ENCODE measurements around the gene IFT81.
"Not testable (repeated sequence)": the region's sequence is repeated elsewhere in the genome, so short reads cannot be mapped to it uniquely, and the experiment has no call there.

Gene IFT81

DNA sequence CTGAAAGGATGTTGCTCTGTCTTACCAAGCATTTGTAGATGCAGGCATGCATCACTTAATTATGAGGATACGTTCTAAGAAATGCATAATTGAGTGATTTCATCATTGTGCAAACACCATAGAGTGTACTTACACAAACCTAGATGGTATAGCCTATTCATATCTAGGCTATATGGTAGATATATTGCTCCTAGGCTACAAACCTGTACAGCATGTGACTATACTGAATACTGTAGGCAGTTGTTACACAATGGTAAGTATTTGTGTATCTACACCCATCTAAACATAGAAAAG is 75.9 kb downstream of the IFT81 start:
- H3K9me3 Mint-ChIP-seq, result no peaks in the 10 kb centered on the region
- no peak for DNase-seq
- H3K4me3 Mint-ChIP-seq, result peak overlapping the region in 1 of 2 donors; percentile 10
- H3K4me1 Mint-ChIP-seq, result peaks cover 10% of the 10 kb centered on the region
- H3K27me3 Mint-ChIP-seq, result no peaks in the 10 kb centered on the region
- H3K27ac Mint-ChIP-seq, result peak overlapping the region in 1 of 2 donors; percentile 80
- peak; percentile 58 for ATAC-seq

DNA sequence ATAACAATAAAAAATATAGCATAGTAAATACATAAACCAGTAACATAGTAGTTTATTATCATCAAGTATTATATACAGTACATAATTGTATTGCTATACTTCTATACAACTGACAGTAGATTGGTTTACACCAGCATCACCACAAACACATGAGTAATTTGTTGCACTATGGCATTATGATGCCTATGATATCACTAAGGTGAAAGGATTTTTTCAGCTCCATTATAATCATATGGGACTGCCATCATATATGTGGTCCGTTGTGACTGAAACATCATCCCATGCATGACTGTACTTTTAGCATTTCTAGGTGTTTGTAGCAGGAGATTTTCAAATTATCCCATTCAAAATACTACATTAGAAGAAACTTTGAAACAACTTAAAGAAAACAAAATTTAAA is 77.8 kb downstream of the IFT81 start:
- DNase-seq (no peak), ATAC-seq (no peak)
- Mint-ChIP-seq H3K27me3 (no peaks in the 10 kb centered on the region), H3K4me3 (no peak overlapping the region), H3K4me1 (peaks cover 10% of the 10 kb centered on the region), H3K27ac (no peak overlapping the region), H3K9me3 (no peaks in the 10 kb centered on the region)

- Mint-ChIP-seq H3K4me3 (no peak overlapping the region), H3K4me1 (peaks cover 10% of the 10 kb centered on the region), H3K27me3 (no peaks in the 10 kb centered on the region), H3K9me3 (no peaks in the 10 kb centered on the region), H3K27ac (no peak overlapping the region)
- no peak for DNase-seq
- ATAC-seq, result no peak
Measured at GRCh38 chr12:110203546-110203945, 79.4 kb downstream of the IFT81 start.

DNA sequence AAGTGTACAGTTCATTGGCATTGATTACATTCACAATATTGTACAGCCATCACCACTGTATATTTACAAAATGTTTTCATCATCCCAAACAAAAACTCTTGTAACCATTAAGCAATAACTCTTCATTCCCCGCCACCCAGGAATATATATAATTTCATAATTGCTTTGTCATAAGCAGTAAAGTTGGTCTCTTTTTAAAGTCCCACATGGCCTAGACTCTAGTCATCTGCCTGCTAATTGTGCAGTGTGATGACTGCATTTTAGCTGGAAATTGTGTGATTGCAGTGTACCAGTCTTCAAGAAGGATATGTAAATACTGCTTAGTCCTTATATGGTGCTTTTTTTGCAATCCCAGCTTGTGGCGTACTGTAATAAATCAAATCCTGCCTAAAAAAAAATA is 81.8 kb downstream of the IFT81 start:
- no peaks in the 10 kb centered on the region for H3K9me3 Mint-ChIP-seq
- no peak overlapping the region for H3K4me3 Mint-ChIP-seq
- ATAC-seq (no peak), DNase-seq (no peak)
- H3K27ac Mint-ChIP-seq, result peak overlapping the region in 1 of 2 donors; percentile 13
- H3K4me1 Mint-ChIP-seq, result no peaks in the 10 kb centered on the region
- H3K27me3 Mint-ChIP-seq, result no peaks in the 10 kb centered on the region

DNA sequence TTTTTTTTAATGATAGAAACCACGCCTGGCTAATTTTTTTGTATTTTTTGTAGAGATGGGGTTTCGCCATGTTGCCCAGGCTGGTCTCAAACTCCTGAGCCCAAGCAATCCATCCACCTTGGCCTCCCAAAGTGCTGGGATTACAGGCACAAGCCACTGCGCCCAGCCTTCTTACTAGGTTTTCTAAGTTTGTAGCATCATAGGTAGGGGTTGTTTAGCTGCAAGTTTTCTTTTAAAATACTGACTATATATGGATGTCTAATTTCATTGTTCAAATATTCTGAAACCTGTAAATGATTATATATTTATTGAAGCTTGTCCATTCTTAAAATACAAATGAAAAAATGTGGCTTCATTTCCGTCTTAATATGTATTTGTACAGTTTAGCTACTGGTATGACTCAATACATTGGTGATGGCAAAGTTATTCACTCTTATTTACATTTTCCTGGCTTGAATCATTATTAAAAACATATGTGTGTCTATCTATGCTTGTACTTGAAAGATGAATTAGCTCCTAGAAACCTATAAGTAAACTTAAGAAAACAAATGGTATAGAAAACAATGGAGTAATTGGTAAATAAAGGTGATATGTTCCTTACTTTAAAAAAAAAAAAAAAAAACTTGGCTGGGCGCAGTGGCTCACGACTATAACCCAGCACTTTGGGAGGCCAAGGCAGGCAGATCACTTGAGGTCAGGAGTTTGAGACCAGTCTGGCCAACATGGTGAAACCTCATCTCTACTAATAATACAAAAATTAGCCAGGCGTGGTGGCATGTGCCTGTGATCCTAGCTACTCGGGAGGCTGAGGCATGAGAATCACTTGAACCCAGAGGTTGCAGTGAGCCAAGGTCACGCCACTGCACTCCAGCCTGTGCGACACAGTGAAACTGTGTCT is 87.7 kb downstream of the IFT81 start:
- H3K27ac Mint-ChIP-seq, H3K27me3 Mint-ChIP-seq, H3K9me3 Mint-ChIP-seq, H3K4me3 Mint-ChIP-seq, H3K4me1 Mint-ChIP-seq, DNase-seq, ATAC-seq: not testable (repeated sequence)

DNA sequence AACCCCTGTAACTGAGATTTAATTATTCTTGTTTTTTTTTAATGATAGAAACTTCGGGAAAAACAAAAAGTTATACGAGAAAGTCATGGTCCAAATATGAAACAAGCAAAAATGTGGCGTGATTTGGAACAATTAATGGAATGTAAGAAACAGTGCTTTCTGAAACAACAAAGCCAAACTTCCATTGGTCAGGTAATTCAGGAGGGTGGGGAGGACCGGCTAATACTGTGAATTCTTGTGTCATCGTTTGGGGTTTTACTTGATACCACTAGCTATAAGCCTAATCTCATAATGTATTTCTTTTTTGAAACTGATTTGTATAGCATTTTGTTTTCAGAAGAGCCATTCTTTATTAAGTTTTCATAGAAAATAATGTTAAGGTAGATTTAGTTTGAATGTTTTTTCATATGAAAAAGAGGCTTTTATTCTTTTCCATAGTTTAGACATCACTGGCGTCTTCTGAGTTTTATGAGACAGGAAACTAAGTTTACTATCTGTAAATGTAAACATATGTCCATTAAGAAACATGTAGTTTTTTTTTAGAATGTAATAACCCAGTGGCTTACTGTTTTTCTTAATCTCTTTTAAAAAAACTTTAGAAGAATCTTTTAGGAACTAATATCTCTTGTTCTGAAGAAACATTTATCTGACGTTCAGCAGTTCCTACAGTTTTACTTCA is 94.0 kb downstream of the IFT81 start:
- Mint-ChIP-seq H3K27ac (no peak overlapping the region), H3K4me3 (no peak overlapping the region), H3K9me3 (peaks cover 0 to 5% of the 10 kb centered on the region in 2 donors), H3K27me3 (no peaks in the 10 kb centered on the region), H3K4me1 (no peaks in the 10 kb centered on the region)
- ATAC-seq, result no peak
- DNase-seq, result no peak

GRCh38 chr12:110222027-110222426 is 97.9 kb downstream of the IFT81 start:
- Mint-ChIP-seq H3K9me3 (no peaks in the 10 kb centered on the region), H3K27me3 (no peaks in the 10 kb centered on the region)

GRCh38 chr12:110222433-110222832 is 98.3 kb downstream of the IFT81 start:
- ATAC-seq (no peak), DNase-seq (no peak)
- no peak overlapping the region for H3K27ac Mint-ChIP-seq
- H3K4me1 Mint-ChIP-seq, result no peaks in the 10 kb centered on the region
- no peaks in the 10 kb centered on the region for H3K27me3 Mint-ChIP-seq
- H3K4me3 Mint-ChIP-seq, result no peak overlapping the region
- H3K9me3 Mint-ChIP-seq, result no peaks in the 10 kb centered on the region

More at GRCh38 chr12:110222027-110222426, 97.9 kb downstream of the IFT81 start:
- Mint-ChIP-seq H3K4me1 (no peaks in the 10 kb centered on the region), H3K4me3 (no peak overlapping the region), H3K27ac (no peak overlapping the region)
- DNase-seq (no peak), ATAC-seq (no peak)

GRCh38 chr12:110223777-110224378 is 99.7 kb downstream of the IFT81 start:
- Mint-ChIP-seq H3K4me3 (no peak overlapping the region), H3K27me3 (no peaks in the 10 kb centered on the region), H3K27ac (no peak overlapping the region), H3K9me3 (no peaks in the 10 kb centered on the region), H3K4me1 (no peaks in the 10 kb centered on the region)
- no peak for ATAC-seq
- no peak for DNase-seq

DNA sequence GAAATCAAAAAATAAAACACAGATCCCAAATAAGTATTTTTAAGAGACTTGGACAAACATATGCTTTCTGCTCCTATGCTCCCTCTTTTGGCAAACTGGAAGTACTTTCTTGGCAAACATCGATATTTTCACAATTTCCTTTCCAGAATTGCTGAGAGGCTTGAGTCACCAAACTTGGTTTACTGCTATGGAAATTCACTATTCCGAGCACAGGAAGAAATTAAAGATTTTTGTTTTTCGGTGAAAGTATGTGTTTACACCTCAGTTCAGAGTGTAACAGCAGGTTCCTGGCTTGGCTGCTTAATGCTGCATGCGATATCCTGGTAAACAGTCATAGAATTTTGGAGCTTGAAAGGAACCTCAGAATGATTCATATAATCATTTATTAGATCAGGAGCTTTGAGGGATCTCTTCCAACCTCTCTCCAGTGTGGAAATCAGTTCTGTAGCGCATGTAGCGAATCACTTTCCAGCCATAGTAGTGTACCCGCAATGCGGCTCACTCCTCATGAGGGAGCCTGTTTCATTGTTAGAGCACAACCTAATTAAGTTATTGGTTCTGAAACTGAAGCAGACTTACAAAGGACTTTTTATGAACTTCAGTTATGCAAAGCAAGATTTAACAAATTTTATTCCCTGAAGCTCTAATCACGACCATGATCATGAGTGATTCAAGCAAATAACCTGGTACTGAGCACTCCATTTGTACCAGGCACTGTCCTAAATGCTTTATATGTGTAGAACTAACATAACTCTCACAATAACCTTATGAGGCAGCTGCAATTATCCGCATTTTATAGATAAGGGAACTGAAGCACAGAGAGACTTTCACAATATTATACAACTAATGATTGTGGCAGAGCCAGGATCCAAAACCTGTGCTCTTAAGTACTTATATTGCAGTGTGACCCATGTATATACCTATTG is 100.5 kb downstream of the IFT81 start:
- DNase-seq, result no peak
- no peak for ATAC-seq
- no peaks in the 10 kb centered on the region for H3K4me1 Mint-ChIP-seq
- H3K27me3 Mint-ChIP-seq, result no peaks in the 10 kb centered on the region
- no peaks in the 10 kb centered on the region for H3K9me3 Mint-ChIP-seq
- no peak overlapping the region for H3K4me3 Mint-ChIP-seq
- no peak overlapping the region for H3K27ac Mint-ChIP-seq

GRCh38 chr12:110227138-110227537 is 103.0 kb downstream of the IFT81 start:
- Mint-ChIP-seq H3K4me1 (no peaks in the 10 kb centered on the region), H3K4me3 (no peak overlapping the region), H3K27ac (no peak overlapping the region), H3K27me3 (no peaks in the 10 kb centered on the region), H3K9me3 (no peaks in the 10 kb centered on the region)
- ATAC-seq (no peak), DNase-seq (no peak)

GRCh38 chr12:110228348-110228747 is 104.2 kb downstream of the IFT81 start:
- H3K9me3 Mint-ChIP-seq, H3K4me1 Mint-ChIP-seq, H3K27me3 Mint-ChIP-seq, H3K27ac Mint-ChIP-seq, H3K4me3 Mint-ChIP-seq, DNase-seq, ATAC-seq: not testable (repeated sequence)

GRCh38 chr12:110228756-110229155 is 104.6 kb downstream of the IFT81 start:
- Mint-ChIP-seq H3K4me3 (no peak overlapping the region), H3K27me3 (no peaks in the 10 kb centered on the region), H3K27ac (no peak overlapping the region), H3K4me1 (no peaks in the 10 kb centered on the region), H3K9me3 (no peaks in the 10 kb centered on the region)
- DNase-seq, result no peak
- no peak for ATAC-seq

- Mint-ChIP-seq H3K9me3 (no peaks in the 10 kb centered on the region), H3K27me3 (no peaks in the 10 kb centered on the region), H3K4me3 (no peak overlapping the region), H3K4me1 (no peaks in the 10 kb centered on the region), H3K27ac (no peak overlapping the region)
- ATAC-seq (no peak), DNase-seq (no peak)
Measured at GRCh38 chr12:110229409-110229808, 105.3 kb downstream of the IFT81 start.

DNA sequence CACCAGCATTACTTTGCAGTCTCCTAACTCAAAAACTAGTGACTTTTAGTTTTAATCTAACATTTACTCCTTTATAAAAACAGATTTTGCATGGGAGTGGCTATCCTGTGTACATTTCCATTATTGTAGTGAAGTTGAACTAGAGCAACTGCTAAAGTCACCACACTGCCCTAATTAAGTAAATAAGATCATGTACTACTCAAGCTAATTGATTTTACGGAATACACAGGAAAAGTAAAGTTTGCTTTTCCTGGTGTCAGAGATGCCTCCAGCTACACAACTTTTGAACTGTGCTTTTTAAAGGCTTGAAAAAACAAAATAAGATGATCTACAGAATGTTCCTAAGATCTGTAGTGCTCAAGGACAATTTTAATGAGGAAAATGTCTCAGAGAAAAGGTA is 106.5 kb downstream of the IFT81 start:
- Mint-ChIP-seq H3K27ac (no peak overlapping the region), H3K27me3 (no peaks in the 10 kb centered on the region), H3K4me3 (no peak overlapping the region), H3K4me1 (no peaks in the 10 kb centered on the region), H3K9me3 (no peaks in the 10 kb centered on the region)
- no peak for ATAC-seq
- no peak for DNase-seq
